NCI-H2107 treated with DMSO at 0.1 percent for 48 hours (cell line): Measurements from ENCODE around the gene MFAP2.
"Not testable (repeated sequence)": the region's sequence is repeated elsewhere in the genome, so short reads cannot be mapped to it uniquely, and the experiment has no call there.

Source experiments
- DNase-seq: peaks from one replicate; lab custom pipeline; 2025; ENCODE audit not compliant: unreplicated experiment; lab: John Stamatoyannopoulos, UW

MFAP2 gene

DNA sequence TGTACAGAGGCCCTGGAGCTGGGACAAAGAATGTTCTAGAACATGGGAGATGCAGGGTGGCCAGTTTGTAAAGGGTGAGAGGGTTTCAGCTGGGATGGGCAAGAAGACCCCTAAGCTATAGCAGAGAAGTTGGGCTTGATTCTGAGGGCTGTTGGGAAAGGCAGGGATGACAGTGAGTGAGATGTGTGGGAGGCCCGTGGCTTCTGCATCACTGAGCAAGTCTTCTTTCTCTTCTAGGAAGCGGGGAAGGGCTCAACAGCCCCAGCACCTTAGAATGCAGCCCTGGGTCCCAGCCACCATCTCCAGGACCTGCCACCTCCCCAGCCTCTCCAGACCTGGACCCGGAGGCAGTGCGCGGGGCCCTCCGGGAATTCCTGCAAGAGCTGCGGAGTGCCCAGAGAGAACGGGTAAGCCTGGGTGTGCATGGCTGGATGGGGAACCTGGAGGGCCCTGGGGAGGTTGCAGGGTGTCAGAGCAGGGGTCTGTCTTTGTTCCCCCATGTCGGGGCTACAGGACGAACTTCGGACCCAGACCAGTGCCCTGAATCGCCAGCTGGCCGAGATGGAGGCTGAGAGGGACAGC lies 14.8 kb downstream of the MFAP2 start:
- DNase-seq, result no peak

- DNase-seq, result not testable (repeated sequence)
These were observed 16.3 kb downstream of the MFAP2 start for GRCh38 chr1:16964169-16964568.

DNA sequence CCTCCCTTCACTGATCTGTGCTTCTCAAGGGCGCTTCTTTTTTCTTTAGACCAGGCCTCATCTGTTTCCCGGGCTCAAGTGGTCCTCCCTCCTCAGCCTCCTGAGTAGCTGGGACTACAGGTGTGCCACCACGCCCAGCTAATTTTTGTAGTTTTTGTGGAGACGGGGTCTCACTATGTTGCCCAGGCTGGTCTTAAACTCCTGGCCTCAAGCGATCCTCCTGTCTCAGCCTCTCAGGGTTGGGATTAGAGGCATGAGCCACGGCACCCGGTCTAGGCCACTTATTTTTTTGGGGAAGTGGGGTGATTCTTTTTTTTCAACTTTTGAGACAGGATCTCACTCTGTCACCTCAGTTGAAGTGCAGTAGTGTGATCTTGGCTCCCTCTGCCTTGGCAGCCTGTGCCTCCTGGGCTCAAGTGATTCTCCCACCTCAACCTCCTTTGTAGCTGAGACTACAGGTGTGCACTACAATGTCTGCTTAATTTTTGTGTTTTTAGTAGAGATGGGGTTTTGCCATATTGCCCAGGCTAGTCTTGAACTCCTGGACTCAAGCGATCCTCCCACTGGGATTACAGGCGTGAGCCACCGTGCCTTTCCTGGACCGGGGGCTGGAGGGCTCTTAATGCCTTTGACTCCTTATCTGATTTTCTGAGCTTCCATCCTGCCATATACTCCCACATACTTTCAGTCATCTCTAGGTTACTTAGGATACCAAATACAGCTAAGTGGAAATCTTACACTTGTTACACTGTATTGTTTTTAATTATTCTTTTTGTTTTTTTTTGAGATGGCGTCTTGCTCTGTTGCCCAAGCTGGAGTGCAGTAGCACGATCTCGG lies 18.9 kb downstream of the MFAP2 start:
- DNase-seq, result no peak

DNA sequence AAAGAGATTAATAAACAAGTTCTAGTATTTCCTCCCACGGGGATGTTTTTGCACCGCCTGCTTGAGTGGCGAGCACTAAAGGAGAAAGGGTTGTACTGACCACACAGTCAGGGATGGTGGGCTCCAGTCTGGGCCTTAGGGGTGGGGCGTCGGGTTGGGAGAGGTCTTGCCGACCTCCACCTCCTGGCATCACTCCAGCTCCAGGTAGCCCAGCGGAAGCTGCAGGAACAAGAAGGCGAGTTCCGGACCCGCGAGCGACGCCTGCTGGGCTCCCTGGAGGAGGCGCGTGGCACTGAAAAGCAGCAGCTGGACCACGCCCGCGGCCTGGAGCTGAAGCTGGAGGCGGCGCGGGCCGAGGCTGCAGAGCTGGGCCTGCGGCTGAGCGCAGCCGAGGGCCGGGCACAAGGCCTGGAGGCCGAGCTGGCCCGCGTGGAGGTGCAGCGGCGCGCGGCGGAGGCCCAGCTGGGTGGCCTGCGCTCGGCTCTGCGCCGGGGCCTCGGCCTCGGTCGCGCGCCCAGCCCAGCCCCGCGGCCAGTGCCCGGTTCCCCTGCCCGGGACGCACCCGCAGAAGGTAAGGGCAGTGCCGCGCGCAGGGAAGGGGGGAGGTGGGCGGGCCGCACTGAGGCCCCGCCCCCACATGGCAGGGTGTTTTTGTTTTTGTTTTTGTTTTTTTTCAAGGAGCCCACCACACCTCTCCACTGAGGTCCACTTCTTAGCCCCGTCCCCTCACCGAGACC lies 19.7 kb downstream of the MFAP2 start:
- DNase-seq, result peak; percentile 19

DNA sequence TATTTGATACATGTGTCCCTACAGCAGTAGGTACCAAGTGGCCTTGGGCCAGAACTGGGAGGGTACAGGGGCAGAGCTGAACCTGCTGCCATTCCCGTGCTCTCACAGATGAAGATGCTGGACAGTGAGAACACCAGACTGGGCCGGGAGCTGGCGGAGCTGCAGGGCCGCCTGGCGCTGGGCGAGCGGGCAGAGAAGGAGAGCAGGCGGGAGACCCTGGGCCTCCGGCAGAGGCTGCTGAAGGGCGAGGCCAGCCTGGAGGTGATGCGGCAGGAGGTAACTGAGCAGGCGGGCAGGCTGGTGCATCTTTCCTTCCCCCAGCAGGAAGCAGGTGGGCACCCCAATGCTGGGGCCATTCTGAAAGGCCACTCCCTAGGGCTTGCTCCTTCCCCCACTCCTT lies 21.9 kb downstream of the MFAP2 start:
- no peak for DNase-seq

- no peak for DNase-seq
These were observed 22.7 kb downstream of the MFAP2 start for GRCh38 chr1:16957731-16958130.

DNA sequence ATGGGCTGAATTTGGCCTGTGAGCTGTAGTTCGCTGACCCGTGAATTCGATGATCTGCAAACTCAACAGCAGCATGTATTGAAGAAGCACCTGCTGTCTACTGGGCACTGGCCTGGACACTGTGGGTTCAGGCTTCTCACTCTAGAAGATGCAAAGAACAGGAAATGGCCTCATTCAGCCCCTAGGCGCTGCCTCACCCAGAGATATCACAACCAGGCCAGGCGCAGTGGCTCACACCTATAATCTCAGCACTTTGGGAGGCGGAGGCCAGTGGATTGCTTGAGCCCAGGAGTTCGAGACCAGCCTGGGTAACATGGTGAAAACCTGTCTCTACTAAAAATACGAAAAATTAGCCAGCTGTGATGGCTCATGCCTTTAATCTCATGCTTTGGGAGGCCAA lies 23.6 kb downstream of the MFAP2 start:
- DNase-seq, result no peak

GRCh38 chr1:16955186-16955585 lies 25.2 kb downstream of the MFAP2 start:
- DNase-seq, result no peak

- no peak for DNase-seq
These were observed 25.8 kb downstream of the MFAP2 start for GRCh38 chr1:16954579-16954978.

DNA sequence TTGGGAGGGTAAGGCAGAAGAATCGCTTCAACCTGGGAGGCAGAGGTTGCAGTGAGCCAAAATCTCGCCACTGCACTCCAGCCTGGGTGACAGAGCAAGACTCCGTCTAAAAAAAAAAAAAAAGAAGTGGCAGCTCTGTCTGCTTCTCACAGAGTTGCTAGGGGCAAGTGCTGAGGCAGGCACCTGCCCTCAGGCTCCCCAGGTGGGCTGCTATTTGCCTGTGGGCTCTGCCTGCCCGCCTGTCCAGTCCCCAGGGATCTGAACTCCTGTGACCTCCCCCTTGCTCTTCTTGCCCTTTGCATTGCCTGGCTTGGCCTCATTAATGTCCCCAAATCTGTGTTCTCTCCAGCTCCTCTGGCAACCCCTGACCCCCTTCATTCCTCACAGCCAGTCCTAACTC lies 28.0 kb downstream of the MFAP2 start:
- not testable (repeated sequence) for DNase-seq

DNA sequence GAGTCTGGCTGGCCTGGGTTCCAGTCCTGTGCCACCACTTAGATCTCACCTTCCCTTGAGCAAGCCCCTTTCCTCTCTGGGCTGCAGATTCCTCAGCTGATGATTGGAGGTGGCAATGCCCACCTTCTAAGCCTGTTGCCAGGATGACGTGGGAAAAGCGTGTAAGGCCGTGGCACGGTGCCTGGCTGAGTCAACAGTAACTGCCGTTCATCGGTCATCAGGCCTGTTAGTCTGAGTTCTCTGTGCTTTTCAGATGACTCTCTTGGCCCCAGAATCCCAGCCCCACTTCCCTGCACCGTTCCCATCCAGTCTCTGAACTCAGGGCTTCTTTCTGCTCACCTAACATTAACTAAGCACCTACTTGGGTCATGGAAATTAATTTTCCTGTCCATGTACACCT lies 31.4 kb downstream of the MFAP2 start:
- DNase-seq, result not testable (repeated sequence)

- DNase-seq, result peak; percentile 78
These were observed 32.0 kb downstream of the MFAP2 start for GRCh38 chr1:16948282-16948891.

GRCh38 chr1:16946646-16947045 lies 33.8 kb downstream of the MFAP2 start:
- no peak for DNase-seq

- not testable (repeated sequence) for DNase-seq
These were observed 34.2 kb downstream of the MFAP2 start for GRCh38 chr1:16946185-16946584.

DNA sequence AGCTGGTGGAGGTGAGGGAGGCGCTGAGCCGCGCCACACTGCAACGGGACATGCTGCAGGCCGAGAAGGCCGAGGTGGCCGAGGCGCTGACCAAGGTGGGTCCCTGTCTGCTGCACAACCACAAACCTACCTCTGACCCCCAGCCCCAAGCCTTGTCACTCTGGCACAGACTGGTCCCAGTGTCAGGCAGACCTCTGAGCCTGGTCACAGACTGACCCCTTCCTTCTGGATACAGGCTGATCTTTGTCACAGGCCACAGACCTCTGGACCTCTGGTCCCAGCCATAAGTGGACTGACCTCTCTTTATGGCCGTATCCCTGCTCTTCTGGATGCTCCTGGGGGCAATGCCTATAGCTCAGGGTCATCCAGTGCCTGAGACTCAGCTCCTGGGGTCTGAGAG lies 34.9 kb downstream of the MFAP2 start:
- DNase-seq, result not testable (repeated sequence)

GRCh38 chr1:16944038-16944437 lies 36.4 kb downstream of the MFAP2 start:
- no peak for DNase-seq

DNA sequence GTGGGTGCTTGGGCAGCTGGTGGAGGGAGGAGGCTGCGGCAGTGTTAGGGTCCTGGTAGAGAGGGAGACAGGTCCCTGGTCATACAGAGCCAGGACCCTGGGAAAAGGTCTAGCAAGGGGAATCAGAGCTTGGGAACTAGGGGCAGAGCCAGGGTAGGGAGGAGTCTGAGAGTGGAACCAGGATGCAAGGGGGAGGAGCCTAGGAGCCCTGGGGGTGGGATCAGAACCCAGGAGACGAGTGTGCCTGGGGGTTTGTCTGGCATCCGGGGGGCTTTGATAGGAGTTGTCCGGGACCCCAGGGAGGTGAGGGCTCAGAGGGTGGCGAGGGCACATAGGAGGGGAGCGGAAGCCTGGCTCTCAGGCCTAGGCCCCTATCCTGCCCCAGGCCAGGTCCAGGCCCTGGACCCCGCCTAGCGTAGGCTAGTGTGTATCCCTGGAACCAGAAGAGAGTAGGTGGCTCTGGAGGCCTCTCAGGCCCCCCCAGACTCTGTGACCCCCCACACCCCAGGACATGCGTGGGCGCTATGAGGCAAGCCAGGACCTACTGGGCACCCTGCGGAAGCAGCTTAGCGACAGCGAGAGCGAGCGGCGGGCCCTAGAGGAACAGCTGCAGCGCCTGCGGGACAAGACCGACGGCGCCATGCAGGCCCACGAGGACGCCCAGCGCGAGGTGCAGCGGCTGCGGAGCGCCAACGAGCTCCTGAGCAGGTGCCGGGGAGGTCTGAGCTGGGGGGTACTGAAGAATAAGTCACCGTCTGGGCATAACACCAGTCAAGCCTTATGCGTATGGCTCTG lies 40.8 kb downstream of the MFAP2 start:
- DNase-seq, result not testable (repeated sequence)

DNA sequence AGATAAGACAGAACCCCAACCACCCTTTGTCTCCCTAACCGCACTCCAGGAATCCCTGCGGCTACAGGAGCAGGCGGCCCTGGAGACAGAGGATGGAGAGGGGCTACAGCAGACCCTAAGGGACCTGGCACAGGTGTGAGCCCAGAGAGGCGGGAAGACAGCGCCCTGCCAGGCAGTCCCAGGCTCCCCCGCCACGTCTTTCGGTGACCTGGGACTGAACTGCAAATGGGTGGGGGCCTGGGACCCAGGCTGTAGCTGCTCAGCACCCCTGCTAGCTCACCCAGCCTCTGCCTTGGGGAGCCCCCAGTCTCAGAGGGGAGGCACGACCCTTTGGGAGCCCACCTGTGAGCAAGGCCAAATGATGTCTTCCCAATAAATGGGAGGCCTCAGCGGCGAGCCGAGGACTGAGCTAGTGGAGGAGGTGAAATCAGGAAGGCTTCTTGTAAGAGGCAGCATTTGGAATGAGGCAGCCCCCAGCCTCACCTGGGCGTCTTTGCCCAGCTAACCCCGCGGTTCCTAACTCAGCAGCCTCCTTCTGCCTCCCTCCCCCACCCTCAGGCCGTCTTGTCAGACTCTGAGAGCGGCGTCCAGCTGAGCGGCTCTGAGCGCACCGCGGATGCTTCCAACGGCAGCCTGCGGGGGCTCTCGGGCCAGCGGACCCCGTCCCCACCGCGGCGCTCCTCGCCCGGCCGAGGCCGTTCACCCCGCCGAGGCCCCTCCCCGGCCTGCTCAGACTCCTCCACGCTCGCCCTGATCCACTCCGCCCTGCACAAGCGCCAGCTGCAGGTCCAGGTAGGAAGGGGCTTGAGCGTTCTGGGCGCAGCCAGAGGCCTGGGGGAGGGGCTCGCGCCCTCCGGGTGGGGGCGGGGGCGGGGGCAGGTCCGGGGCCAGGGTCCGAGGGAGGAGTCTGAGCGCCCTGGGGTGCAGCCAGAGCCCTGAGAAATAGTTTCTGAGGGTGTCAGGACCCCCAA lies 41.8 kb downstream of the MFAP2 start:
- DNase-seq, result no peak

DNA sequence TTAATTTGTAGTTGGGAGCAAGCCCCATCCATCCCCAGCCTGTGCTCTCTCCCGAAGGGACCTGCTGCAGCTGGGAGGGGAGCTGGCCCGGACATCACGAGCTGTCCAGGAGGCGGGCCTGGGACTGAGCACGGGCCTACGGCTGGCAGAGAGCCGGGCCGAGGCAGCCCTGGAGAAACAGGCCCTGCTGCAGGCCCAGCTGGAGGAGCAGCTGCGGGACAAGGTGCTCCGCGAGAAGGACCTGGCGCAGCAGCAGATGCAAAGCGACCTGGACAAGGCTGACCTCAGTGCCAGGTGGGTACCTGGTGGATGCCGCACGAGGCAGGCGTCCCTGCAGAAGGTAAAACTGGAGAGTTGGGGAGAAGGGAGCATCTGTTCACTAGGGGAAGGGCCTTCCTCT lies 43.8 kb downstream of the MFAP2 start:
- DNase-seq, result not testable (repeated sequence)

DNA sequence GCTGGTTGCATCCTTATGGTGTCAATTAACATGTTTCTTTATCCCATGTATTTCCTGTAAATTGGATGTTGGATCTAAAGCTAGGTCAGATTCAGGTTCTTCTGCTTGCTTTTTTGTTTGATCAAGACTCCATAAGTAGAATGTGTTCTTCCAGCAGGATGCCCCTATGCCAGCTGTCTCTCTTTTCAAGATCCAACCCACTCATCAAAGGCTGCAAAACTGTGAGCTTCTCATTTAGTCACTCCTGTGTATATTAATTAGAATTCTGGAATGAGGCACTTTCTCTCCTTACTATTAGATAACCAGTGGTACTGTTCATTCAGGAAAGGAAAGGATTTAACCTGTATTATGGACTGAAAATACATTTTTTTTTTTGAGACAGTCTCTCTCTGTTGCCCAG lies 46.5 kb downstream of the MFAP2 start:
- DNase-seq, result not testable (repeated sequence)
